H1 (cell line): ENCODE data around the gene MBD5. TPM values are rescaled to one million over a fixed set of nuclear protein-coding genes. Genes with fewer than 3 reads are reported as not detected.
A peak's percentile ranks its signal among the peaks of the same experiment; 100 is the strongest.

ENCODE experiments used
- HDAC2 ChIP-seq, 2 experiments: fragments of 300-600 bp in 1 of 2; sonication (generic) in 1 of 2; IDR thresholded peaks; 2 replicates each; pipeline ENCODE4 v1.6.1; 2011 to 2012; ENCODE audit warnings: low read depth in 2 of 2, low read length in 2 of 2, mild to moderate bottlenecking in 2 of 2, moderate library complexity in 2 of 2, borderline replicate concordance in 1 of 2, inconsistent platforms in 1 of 2
- NANOG ChIP-seq: IDR thresholded peaks from 2 replicates; pipeline ENCODE4 v1.6.1; 2011; ENCODE audit warnings: low read length, low read depth, mild to moderate bottlenecking, inconsistent platforms; ENCODE audit not compliant: insufficient read depth, poor library complexity, severe bottlenecking
- SP1 ChIP-seq: IDR thresholded peaks from 2 replicates; pipeline ENCODE4 v1.6.1; 2011; ENCODE audit warnings: low read depth, low read length
- polyA plus RNA-seq, 7 experiments: library from polyadenylated mRNA; depleted of rRNA in 3 of 7; stranded (reverse) in 5 of 7; unstranded in 2 of 7; fragments of >200 nt in 5 of 7; fragments of 200-250 nt in 2 of 7; gene quantifications; 1 replicate in 5 of 7; 2 replicates in 1 of 7; 4 replicates in 1 of 7; pipeline versions ENCODE4 v1.2.1 to v1.2.3, GENCODE V29; 2011 to 2013; ENCODE audit warnings: missing spikeins in 2 of 7, mixed read lengths in 2 of 7
- total RNA-seq: library from RNA; stranded (reverse); fragmentation: NEBNext Ultra II Directional; extraction: Animal tissue kit (Norgen Biotek cat#: 25700); gene quantifications from 2 replicates; pipeline ENCODE4 v1.2.1, GENCODE V29; 2021
- TF ChIP-seq, protein P1 (sequence below): fragments of 300-600 bp; sonication (generic); IDR thresholded peaks from 2 replicates; pipeline ENCODE4 v1.7.1; 2012; ENCODE audit warnings: low read length, moderate library complexity, mild to moderate bottlenecking, inconsistent platforms; ENCODE audit not compliant: insufficient replicate concordance

Gene MBD5
- total and polyA plus RNA-seq, 2 of the 8 experiments (the other 6 are each of a cell fraction or from before 2014, with no cell fraction given) = 9.7 to 29.4 TPM

DNA sequence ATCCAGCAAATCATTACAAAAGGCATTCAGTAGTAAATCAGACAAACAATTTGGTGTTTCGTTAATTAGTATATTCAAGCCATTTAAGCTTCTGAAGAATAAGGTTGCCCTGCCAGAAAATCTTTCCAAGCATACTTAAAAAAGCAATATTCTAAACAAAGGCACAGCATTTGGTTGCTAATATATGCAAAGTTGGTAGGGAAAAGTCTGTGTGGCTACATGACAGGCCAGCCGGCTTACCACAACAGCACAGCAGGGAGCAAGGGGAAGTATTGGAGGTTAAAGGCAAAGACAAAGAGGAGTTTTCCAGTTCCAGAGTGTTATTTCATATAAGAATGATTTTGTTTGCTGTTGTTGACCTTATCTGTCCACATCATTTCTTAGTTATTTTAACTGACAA, 282.3 kb downstream of the MBD5 start (continued):
- TF ChIP-seq, protein P1, sequence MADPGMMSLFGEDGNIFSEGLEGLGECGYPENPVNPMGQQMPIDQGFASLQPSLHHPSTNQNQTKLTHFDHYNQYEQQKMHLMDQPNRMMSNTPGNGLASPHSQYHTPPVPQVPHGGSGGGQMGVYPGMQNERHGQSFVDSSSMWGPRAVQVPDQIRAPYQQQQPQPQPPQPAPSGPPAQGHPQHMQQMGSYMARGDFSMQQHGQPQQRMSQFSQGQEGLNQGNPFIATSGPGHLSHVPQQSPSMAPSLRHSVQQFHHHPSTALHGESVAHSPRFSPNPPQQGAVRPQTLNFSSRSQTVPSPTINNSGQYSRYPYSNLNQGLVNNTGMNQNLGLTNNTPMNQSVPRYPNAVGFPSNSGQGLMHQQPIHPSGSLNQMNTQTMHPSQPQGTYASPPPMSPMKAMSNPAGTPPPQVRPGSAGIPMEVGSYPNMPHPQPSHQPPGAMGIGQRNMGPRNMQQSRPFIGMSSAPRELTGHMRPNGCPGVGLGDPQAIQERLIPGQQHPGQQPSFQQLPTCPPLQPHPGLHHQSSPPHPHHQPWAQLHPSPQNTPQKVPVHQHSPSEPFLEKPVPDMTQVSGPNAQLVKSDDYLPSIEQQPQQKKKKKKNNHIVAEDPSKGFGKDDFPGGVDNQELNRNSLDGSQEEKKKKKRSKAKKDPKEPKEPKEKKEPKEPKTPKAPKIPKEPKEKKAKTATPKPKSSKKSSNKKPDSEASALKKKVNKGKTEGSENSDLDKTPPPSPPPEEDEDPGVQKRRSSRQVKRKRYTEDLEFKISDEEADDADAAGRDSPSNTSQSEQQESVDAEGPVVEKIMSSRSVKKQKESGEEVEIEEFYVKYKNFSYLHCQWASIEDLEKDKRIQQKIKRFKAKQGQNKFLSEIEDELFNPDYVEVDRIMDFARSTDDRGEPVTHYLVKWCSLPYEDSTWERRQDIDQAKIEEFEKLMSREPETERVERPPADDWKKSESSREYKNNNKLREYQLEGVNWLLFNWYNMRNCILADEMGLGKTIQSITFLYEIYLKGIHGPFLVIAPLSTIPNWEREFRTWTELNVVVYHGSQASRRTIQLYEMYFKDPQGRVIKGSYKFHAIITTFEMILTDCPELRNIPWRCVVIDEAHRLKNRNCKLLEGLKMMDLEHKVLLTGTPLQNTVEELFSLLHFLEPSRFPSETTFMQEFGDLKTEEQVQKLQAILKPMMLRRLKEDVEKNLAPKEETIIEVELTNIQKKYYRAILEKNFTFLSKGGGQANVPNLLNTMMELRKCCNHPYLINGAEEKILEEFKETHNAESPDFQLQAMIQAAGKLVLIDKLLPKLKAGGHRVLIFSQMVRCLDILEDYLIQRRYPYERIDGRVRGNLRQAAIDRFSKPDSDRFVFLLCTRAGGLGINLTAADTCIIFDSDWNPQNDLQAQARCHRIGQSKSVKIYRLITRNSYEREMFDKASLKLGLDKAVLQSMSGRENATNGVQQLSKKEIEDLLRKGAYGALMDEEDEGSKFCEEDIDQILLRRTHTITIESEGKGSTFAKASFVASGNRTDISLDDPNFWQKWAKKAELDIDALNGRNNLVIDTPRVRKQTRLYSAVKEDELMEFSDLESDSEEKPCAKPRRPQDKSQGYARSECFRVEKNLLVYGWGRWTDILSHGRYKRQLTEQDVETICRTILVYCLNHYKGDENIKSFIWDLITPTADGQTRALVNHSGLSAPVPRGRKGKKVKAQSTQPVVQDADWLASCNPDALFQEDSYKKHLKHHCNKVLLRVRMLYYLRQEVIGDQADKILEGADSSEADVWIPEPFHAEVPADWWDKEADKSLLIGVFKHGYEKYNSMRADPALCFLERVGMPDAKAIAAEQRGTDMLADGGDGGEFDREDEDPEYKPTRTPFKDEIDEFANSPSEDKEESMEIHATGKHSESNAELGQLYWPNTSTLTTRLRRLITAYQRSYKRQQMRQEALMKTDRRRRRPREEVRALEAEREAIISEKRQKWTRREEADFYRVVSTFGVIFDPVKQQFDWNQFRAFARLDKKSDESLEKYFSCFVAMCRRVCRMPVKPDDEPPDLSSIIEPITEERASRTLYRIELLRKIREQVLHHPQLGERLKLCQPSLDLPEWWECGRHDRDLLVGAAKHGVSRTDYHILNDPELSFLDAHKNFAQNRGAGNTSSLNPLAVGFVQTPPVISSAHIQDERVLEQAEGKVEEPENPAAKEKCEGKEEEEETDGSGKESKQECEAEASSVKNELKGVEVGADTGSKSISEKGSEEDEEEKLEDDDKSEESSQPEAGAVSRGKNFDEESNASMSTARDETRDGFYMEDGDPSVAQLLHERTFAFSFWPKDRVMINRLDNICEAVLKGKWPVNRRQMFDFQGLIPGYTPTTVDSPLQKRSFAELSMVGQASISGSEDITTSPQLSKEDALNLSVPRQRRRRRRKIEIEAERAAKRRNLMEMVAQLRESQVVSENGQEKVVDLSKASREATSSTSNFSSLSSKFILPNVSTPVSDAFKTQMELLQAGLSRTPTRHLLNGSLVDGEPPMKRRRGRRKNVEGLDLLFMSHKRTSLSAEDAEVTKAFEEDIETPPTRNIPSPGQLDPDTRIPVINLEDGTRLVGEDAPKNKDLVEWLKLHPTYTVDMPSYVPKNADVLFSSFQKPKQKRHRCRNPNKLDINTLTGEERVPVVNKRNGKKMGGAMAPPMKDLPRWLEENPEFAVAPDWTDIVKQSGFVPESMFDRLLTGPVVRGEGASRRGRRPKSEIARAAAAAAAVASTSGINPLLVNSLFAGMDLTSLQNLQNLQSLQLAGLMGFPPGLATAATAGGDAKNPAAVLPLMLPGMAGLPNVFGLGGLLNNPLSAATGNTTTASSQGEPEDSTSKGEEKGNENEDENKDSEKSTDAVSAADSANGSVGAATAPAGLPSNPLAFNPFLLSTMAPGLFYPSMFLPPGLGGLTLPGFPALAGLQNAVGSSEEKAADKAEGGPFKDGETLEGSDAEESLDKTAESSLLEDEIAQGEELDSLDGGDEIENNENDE = peak; percentile 86
- no peak for TF ChIP-seq SP1
- peak; percentile 49 for TF ChIP-seq NANOG
- peak in 1 of 2 experiments; percentile 50; a peak in 1 of 4 replicates for TF ChIP-seq HDAC2 (IDR thresholded peaks at IDR 0.05; ENCODE audit: borderline replicate concordance in 1 of 2, low read depth in 2 of 2, low read length in 2 of 2)
